ENCODE measurements around the gene MAML2.
A peak's percentile ranks its signal among the peaks of the same experiment; 100 is the strongest.

MAML2 gene

GRCh38 chr11:96091476-96091875 lies 251.5 kb downstream of the MAML2 start:
- DNase-seq, result peak; percentile 35

GRCh38 chr11:96090711-96091110 lies 252.3 kb downstream of the MAML2 start:
- DNase-seq, result no peak

- DNase-seq, result no peak
These were observed 254.1 kb downstream of the MAML2 start for GRCh38 chr11:96088914-96089313.

GRCh38 chr11:96086111-96086510 lies 256.9 kb downstream of the MAML2 start:
- DNase-seq, result no peak

- DNase-seq, result no peak
These were observed 257.6 kb downstream of the MAML2 start for GRCh38 chr11:96085319-96085930.

- DNase-seq, result no peak
These were observed 258.2 kb downstream of the MAML2 start for GRCh38 chr11:96084610-96085318.

GRCh38 chr11:96082936-96083335 lies 260.1 kb downstream of the MAML2 start:
- no peak for DNase-seq

- no peak for DNase-seq
These were observed 260.7 kb downstream of the MAML2 start for GRCh38 chr11:96082002-96082899.

GRCh38 chr11:96081561-96081960 lies 261.4 kb downstream of the MAML2 start:
- DNase-seq, result no peak

GRCh38 chr11:96079691-96080090 lies 263.3 kb downstream of the MAML2 start:
- no peak for DNase-seq

- no peak for DNase-seq
These were observed 267.4 kb downstream of the MAML2 start for GRCh38 chr11:96075532-96075959.

- DNase-seq, result no peak
These were observed 268.3 kb downstream of the MAML2 start for GRCh38 chr11:96074551-96075310.

- DNase-seq, result no peak
These were observed 269.5 kb downstream of the MAML2 start for GRCh38 chr11:96073536-96073935.

- DNase-seq, result no peak
These were observed 270.4 kb downstream of the MAML2 start for GRCh38 chr11:96072592-96072991.

GRCh38 chr11:96070453-96070852 lies 272.5 kb downstream of the MAML2 start:
- DNase-seq, result no peak

GRCh38 chr11:96067160-96067559 lies 275.8 kb downstream of the MAML2 start:
- no peak for DNase-seq

GRCh38 chr11:96065379-96065778 lies 277.6 kb downstream of the MAML2 start:
- DNase-seq, result no peak

GRCh38 chr11:96063886-96064285 lies 279.1 kb downstream of the MAML2 start:
- no peak for DNase-seq

- DNase-seq, result no peak
These were observed 279.9 kb downstream of the MAML2 start for GRCh38 chr11:96063053-96063452.

GRCh38 chr11:96062134-96062533 lies 280.9 kb downstream of the MAML2 start:
- peak; percentile 46 for DNase-seq

- DNase-seq, result no peak
These were observed 281.3 kb downstream of the MAML2 start for GRCh38 chr11:96061730-96062129.

- DNase-seq, result no peak
These were observed 281.9 kb downstream of the MAML2 start for GRCh38 chr11:96061069-96061468.

- no peak for DNase-seq
These were observed 285.5 kb downstream of the MAML2 start for GRCh38 chr11:96057502-96057901.

Data from CD4-positive, alpha-beta T cell treated with Interleukin-6 for 4 hours (primary cell).